Erythroblast (primary cell): ENCODE measurements around the gene MIB1.

Experiments used
- DNase-seq, 2 experiments: peaks; one replicate each; lab custom pipeline; 2025; lab: John Stamatoyannopoulos, UW
- GATA1 ChIP-seq: IDR thresholded peaks from 2 replicates; pipeline ENCODE4 v1.6.1; 2011; ENCODE audit warnings: low read depth, mild to moderate bottlenecking, control low read depth, low read length, moderate library complexity
- POLR2A ChIP-seq: IDR thresholded peaks from 2 replicates; pipeline ENCODE4 v1.6.1; 2011; ENCODE audit warnings: mild to moderate bottlenecking, low read length

Gene MIB1

GRCh38 chr18:21853775-21854552 is 113.4 kb downstream of the MIB1 start:
- no peak for DNase-seq
- no peak for TF ChIP-seq POLR2A
- no peak for TF ChIP-seq GATA1

DNA sequence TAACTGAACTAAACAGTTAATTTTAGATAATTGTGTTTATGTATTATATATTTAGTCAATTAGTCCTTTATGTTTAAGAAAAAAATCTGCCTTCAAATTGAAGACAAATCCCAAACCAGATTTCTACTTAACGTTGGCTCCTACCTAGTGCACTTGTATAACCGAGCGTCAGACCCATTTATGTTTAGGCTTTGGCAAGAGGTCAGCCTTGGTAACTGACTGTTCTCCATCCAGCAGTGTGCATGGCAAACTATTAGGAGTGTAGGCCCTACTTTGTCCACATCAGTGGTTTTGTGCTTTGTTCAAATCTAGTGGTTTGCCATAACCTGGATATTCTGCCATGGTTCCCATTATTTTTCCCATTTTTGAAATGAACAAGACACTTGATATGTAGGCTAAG is 114.8 kb downstream of the MIB1 start:
- TF ChIP-seq GATA1 (no peak), POLR2A (no peak)
- DNase-seq, result no peak

DNA sequence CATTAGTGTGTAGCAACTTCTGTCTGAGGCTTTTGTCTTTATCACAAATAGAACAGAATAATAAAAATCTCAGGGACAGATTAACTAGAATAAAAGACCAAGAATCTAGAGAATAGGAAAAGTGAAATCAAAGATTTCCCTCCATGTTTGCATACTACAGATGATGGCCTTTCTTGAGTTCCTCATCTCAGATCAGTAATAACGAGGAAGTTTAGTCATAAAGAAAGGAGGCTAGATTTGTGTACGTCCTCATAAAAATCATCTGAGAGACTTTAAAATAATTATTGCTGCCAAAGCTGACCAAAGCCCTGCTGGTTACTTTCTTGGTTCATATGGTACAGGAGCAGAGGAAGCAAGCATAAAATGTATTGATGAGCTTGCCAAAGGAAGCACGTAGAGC is 117.3 kb downstream of the MIB1 start:
- TF ChIP-seq GATA1 (no peak), POLR2A (no peak)
- no peak for DNase-seq

DNA sequence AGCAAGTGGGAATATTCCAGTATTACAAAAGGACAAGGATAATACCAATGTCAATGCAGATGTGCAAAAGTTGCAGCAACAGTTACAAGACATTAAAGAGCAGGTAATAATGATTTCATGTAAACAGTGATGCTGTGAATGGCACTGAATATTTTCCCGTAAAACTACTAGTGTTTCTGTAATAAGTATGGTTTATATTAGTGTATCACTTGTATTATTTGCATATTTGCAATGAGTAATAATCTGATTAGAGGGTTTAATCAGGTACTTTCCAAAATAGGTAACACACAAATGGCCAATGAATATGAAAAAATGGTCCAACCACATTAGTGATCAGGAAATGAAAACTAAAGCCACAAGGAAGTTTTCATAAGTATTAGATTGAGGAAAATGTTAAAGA is 118.0 kb downstream of the MIB1 start:
- TF ChIP-seq GATA1, result no peak
- TF ChIP-seq POLR2A, result no peak
- DNase-seq, result no peak

DNA sequence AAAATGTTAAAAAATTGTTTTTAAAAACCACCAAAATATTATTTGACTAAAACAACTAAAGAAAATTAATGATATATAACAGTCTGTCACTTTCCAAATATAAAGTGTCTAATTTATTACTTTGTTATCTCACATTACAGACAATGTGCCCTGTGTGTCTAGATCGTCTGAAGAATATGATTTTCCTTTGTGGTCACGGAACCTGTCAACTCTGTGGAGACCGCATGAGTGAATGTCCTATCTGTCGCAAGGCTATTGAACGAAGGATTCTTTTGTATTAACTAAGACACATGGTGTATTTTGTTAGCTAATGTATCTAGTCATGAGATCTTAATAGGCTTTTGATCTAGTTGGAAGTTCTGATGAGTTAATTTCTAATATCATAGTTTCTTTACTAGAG is 123.8 kb downstream of the MIB1 start:
- no peak for TF ChIP-seq POLR2A
- no peak for TF ChIP-seq GATA1
- no peak for DNase-seq

GRCh38 chr18:21865043-21865442 is 124.5 kb downstream of the MIB1 start:
- no peak for DNase-seq
- no peak for TF ChIP-seq POLR2A
- TF ChIP-seq GATA1, result no peak

- no peak for TF ChIP-seq POLR2A
- no peak for TF ChIP-seq GATA1
- DNase-seq, result no peak
These were observed 128.2 kb downstream of the MIB1 start for GRCh38 chr18:21868770-21869169.

DNA sequence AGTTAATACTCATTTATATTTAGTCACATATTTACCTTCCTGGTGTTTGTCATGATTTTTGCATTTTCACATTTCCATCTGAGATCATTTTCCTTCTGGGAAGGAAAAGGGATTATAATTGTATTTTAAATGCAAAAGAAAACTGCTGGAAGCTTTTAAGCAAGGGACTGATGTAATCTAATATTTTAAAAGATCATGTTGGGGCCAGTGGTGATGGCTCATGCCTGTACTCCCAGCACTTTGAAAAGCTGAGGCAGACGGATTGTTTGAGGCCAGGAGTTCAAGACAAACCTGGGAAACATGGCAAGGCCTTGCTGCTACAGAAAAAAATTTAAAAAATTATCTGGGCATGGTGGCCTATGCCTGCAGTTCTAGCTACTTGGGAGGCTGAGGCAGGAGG is 149.0 kb downstream of the MIB1 start:
- no peak for TF ChIP-seq GATA1
- no peak for TF ChIP-seq POLR2A
- no peak for DNase-seq

- TF ChIP-seq POLR2A, result no peak
- no peak for TF ChIP-seq GATA1
These were observed 154.2 kb downstream of the MIB1 start for GRCh38 chr18:21894619-21895367.

DNA sequence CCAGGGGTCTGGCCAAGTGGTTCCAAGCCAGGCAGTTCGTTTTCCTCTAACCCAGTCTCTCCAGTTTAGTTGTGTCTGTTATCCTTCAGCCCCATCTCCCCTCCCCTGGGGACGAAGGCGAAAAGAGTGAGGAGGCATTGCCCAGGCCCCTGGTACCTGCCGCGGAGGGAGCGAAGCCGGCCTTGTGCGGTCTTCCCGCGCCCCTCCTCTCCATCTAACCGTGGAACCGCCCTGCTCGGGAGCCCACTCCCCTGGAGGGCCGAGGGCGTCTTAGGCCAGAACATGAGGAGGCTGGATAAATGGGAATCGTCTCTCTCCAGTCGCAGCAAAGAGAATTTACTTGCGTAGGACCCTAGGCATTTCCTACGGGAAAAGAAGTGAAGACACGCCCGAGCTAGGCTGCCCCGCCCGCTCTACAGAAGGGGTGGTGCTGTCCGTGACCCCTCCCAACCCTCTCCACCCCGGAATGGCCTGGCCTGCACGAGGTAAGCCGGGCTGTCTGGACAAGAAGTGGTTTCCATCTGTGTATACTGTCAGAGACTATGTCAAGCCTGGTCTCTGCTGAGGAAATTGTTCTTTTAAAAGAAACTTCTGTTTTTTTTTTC is 156.2 kb downstream of the MIB1 start:
- DNase-seq, result no peak
- TF ChIP-seq POLR2A, result no peak
- TF ChIP-seq GATA1, result no peak

More at GRCh38 chr18:21894619-21895367, 154.2 kb downstream of the MIB1 start:
- no peak for DNase-seq

DNA sequence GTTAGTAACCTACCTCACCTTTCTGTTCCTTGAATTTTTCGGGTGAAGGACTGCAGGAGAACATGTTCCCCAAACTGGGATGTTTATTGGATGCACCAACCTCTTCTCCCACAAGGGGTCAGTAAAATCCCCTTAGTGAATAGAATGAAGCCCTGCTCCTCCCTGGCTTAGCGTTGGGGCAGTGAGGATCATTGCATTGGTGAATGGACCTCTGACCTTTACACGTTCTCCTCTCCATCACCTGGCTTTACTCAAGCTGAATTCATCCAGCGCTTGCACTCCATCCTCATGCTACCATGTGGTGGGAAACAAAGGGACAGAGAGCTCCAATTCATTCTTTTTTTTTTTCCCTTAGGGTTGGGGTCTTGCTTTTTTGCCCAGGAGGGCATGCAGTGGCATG is 157.2 kb downstream of the MIB1 start:
- TF ChIP-seq GATA1 (no peak), POLR2A (no peak)
- DNase-seq, result peak; percentile 41 to 61

- no peak for TF ChIP-seq GATA1
- no peak for TF ChIP-seq POLR2A
These were observed 160.2 kb downstream of the MIB1 start for GRCh38 chr18:21900605-21901352.

GRCh38 chr18:21901423-21901945 is 160.9 kb downstream of the MIB1 start:
- DNase-seq, result no peak
- TF ChIP-seq GATA1 (no peak), POLR2A (no peak)

More at GRCh38 chr18:21900605-21901352, 160.2 kb downstream of the MIB1 start:
- DNase-seq, result no peak

GRCh38 chr18:21903709-21904108 is 163.1 kb downstream of the MIB1 start:
- TF ChIP-seq GATA1 (no peak), POLR2A (no peak)
- DNase-seq, result no peak
